Measurements from ENCODE around the gene TRAP1.
"Not testable (repeated sequence)": the region's sequence is repeated elsewhere in the genome, so short reads cannot be mapped to it uniquely, and the experiment has no call there.

Gene TRAP1

DNA sequence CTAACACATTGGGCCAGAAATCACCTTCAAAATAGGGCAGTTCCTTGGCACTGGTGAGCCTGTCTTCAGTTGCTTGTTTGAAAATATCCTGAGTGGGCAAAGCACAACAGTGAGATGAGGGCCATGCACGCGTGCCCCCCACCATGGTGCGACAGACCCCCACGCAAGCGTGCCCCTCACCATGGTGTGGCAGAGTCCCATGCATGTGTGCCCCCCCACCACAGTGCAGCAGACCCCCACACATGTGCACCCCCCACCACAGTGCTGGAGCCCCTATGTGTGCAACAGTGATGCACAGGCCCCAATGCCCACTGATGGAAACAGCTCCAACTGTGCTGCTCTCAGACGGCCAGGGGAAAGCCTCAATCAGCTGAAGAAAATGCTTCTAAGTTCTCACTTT is 18.8 kb upstream of the TRAP1 start:
- no peak for DNase-seq (ENCODE audit: low read depth in 2 of 2)

DNA sequence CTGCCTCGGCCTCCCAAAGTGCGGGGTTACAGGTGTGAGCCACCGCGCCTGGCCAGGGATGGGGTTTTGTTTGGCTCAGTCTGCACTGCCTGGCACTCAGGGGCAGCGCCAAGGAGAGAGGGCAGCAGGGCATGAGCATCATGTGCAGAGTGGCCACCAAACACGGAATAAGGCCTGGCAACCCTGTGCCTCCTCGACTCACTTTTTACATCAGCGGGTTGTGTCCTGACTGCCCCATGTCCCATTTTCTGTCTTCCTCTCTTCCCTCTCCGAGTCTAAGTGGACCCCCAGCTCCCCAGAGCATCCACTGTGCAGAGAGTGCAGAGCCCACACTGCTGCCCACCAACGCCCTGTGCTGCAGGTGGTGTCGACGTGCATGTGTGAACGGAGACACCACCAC is 18.2 kb upstream of the TRAP1 start:
- DNase-seq (ENCODE audit: low read depth in 2 of 2) = no peak

DNA sequence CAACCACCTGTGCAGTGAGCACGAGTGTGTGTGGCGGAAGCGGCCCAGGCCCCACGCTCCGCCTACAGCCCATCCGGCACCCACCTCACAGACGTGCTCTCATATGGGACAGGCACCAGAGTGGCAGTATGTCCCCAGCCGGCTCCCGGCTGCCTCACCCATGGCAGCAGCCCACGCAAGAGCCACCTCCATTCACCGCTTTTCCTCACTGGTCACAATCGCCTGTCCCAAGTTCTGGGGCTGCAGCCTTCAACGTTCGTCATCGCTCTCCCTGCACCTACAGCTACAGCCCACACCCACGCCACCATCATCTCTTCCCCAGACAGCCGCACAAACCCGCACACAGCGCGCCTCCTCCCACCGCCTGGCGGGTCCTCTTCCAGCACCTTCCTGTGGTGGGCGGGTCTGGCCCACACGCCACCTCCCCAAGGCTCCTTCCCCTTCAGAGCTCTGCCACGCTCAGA is 17.5 kb upstream of the TRAP1 start:
- DNase-seq (ENCODE audit: low read depth in 2 of 2) = no peak

DNA sequence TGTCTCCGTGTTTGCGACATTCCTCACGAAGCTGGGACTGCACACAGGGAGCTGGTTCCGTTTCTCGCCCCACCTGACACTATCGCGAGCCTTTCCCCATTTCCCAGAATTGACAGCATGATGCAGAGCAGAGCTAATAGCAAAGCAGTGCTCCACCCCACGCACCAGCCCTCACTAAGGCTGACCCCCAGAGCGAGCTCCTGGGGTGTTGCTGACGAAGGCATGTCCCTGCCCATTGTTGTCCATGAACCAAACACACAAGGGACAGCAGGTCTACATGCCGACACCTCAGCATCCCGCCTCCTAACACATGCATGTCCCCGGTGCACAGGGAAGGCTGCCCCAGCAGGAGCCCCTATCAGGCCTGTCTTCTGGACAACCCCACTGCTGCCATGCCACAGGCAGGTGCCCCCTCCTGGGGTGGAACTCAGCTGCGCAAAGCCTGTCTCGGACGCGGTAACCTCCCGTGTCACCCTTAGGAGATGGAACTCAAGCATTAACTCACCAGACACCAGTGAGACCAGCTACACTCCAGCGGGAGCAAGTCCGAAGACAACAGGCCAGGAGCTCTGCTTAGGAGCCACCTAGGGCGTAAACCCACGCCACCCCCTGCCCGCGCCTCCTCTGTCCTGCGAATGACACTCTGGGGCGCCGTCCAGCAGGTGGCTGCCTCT is 16.9 kb upstream of the TRAP1 start:
- DNase-seq (ENCODE audit: low read depth in 2 of 2) = no peak

DNA sequence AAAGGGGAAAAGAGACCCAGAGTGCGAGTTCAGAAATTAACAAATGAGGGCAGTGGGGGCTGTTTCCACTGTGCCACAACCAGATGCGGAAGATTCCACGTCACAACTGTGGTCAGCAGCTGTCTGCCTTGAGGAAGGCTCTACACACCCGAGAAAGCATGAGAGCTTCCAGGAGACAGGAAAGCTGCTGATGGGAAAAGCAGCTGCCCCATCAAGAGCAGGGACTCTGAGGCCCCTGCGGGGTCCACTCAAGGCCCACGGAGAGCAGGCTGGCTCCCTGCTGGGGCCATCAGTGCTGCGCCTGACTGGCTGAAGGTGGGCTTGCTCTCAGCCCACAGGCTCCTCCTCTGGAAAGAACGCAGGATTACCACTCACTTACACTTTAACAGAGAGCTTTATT is 14.8 kb upstream of the TRAP1 start:
- no peak for DNase-seq (ENCODE audit: low read depth in 2 of 2)

GRCh38 chr16:3731126-3731935 is 14.0 kb upstream of the TRAP1 start:
- no peak for DNase-seq (ENCODE audit: low read depth in 2 of 2)

GRCh38 chr16:3730161-3731125 is 13.1 kb upstream of the TRAP1 start:
- no peak for DNase-seq (ENCODE audit: low read depth in 2 of 2)

- DNase-seq (ENCODE audit: low read depth in 2 of 2) = no peak
These were observed 12.1 kb upstream of the TRAP1 start for GRCh38 chr16:3729161-3730112.

- DNase-seq (ENCODE audit: low read depth in 2 of 2) = no peak
These were observed 11.3 kb upstream of the TRAP1 start for GRCh38 chr16:3728424-3729160.

DNA sequence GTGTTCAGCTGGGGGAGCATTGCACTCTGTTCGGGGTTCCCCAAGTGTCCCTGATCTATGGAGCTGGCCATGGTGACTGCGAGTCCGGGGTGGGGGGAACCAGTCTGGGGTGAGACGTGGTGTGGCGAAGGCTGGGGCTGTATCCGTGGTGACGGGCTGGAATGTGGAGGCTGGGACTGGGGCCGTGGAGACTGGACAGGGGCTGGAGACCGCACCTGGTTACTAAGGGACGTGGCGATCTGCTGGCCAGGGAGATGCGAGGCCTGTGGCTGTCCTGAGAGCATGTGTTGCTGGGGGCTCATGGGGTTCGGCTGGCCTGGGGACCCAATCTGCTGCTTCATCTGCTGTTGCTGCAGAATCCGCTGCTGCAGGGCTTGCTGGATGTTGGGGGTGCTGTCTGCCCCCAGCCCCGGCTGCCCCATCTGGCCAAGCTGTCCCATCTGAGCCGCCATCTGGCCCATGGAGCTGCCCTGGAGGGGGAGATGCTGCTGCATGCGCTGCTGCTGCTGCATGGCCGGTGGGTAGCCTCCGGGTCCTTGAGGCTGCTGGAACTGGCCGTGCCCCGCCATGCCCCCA is 10.6 kb upstream of the TRAP1 start:
- no peak for DNase-seq (ENCODE audit: low read depth in 2 of 2)

DNA sequence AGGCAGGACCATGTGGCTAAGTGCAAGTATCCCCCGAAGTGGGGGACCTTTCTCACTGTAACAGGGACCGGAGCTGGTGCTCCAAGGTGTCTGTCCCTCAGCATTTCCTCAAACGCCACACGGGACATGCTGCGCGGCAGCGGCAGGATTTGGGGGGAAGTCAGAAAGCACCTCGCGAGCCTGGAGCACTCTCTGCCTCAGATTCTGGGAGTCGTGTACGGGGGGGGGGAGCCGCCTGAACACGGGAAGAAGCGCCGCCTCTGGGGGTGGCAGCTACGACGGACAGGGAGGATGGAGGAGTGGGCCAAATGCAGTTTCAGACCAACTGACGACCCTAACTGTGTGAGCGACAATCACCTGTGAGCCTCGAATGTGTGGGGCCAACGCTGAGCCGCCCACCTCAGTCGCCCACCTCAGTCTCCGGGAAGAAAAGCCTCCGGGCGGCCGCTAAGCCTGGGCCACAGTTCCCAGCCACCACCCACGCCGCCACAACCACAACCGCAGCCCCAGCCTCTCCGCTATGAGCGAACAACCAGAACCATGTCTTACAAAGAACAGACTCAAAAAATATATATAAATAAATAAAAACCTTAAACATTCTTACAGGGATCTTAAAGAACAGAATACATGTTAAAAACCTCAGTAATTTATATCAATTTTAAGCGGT is 8.8 kb upstream of the TRAP1 start:
- no peak for DNase-seq (ENCODE audit: low read depth in 2 of 2)

DNA sequence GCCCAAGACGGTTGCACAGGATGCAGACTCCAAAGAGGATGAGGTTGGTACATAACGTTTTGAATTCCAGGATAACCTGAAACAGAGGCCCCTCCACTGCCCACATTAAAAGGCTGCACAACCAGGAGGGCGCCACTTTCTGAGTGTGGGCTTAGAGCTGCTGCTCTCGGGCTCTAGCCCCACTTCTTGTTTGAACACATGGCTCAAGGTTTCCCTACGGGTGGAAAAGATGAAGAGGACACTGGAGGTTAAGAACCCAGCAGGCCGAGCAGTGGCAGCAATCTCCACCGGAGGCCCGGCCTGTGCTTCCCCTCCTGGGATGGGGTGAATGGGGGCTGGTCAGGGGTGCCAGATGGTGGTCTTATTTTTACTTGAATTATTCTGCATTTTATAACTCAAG is 8.0 kb upstream of the TRAP1 start:
- DNase-seq (ENCODE audit: low read depth in 2 of 2) = no peak

DNA sequence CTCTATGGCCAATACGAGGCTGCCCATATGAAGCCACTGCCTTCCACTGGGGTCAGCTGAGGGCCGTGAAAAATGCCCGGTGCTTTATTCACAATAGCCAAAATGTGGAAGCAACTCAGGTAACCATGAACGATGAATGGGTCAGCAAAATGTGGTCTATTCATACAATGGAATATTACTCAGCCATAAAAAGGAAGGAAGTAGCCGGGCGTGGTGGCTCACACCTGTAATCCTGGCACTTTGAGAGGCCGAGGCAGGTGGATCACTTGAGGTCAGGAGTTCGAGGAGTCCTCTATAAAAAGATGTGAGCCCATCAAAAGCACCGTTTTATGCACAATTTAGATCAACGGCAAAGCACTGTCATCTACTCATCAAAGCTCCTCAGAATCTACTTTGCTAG is 5.2 kb upstream of the TRAP1 start:
- no peak for DNase-seq (ENCODE audit: low read depth in 2 of 2)

DNA sequence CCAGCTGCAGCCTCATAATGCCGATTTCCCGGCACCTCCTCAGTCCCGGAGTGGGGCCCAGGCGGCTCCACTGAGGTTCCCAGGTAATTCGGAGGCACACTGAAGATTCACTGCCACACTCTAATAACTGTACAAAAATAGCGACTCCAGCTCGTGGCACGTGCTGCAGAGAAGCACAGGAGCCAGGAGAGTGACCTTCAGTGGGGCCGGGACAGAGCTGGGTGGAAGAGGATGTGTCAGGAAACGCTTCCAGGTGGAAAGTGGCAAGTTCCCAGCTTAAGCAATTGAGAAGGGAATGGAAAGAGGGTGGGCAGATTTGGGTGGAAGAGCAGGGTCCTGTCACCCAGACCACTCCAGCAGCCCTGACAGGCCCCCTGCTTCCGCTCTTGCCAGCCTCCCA is 3.1 kb upstream of the TRAP1 start:
- DNase-seq (ENCODE audit: low read depth in 2 of 2) = no peak

GRCh38 chr16:3718628-3719027 is 1.3 kb upstream of the TRAP1 start:
- no peak for DNase-seq (ENCODE audit: low read depth in 2 of 2)

GRCh38 chr16:3718019-3718391 is 681 bp upstream of the TRAP1 start:
- no peak for DNase-seq (ENCODE audit: low read depth in 2 of 2)

- peak; percentile 6 to 12 for DNase-seq (ENCODE audit: low read depth in 2 of 2)
These were observed 491 bp downstream of the TRAP1 start for GRCh38 chr16:3716831-3717234.

GRCh38 chr16:3715430-3715829 is 1.9 kb downstream of the TRAP1 start:
- no peak for DNase-seq (ENCODE audit: low read depth in 2 of 2)

- not testable (repeated sequence) for DNase-seq (ENCODE audit: low read depth in 2 of 2)
These were observed 2.9 kb downstream of the TRAP1 start for GRCh38 chr16:3714378-3714777.
